Stimulated activated CD4-positive, alpha-beta T cell treated with anti-CD3 and anti-CD28 coated beads, Interleukin-2, amount 100 ng/mL, for 24 hours (primary cell): ENCODE data around the gene TSG101.

Experiments used
- DNase-seq, 2 donors: peaks; one replicate each; pipeline ENCODE4 v3.0.0-alpha.2; 2020

Gene TSG101

DNA sequence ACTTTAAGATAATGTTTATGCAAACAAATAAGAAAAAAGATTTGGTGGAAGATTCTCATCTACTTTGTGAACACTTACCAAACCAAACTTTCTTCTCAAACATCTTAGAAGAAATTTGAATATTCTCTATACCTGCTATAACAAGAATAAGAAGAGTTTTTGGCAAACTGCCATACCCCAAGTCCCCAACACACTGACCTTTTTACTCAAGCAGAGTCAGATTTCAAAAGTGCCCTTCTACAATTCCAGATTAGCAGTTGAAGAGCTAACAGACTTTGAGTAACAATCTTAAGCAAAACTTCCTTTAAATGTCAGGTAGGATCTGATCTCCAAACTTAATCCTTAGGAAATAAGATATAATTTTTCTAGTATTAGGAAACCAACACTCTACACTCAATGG is 33.9 kb downstream of the TSG101 start:
- no peak for DNase-seq

DNA sequence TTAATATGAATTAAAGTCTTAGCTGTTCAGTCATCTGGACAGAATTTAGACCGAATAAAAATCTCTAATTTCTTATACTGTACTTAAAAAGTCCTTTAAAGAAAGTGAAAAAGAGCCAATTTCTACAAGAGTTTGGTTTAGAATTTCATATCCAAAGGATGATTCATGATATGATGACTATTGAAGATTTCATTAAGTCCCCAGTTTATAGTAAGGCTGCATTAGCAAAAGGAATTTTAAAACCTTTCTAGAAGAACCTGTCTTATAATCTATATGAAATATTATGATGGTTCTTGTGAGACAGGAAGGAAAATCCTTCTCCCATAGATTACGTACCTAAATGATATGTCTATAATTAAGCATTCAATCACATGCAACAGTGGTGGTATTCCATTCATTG is 34.8 kb downstream of the TSG101 start:
- DNase-seq: no peak

DNA sequence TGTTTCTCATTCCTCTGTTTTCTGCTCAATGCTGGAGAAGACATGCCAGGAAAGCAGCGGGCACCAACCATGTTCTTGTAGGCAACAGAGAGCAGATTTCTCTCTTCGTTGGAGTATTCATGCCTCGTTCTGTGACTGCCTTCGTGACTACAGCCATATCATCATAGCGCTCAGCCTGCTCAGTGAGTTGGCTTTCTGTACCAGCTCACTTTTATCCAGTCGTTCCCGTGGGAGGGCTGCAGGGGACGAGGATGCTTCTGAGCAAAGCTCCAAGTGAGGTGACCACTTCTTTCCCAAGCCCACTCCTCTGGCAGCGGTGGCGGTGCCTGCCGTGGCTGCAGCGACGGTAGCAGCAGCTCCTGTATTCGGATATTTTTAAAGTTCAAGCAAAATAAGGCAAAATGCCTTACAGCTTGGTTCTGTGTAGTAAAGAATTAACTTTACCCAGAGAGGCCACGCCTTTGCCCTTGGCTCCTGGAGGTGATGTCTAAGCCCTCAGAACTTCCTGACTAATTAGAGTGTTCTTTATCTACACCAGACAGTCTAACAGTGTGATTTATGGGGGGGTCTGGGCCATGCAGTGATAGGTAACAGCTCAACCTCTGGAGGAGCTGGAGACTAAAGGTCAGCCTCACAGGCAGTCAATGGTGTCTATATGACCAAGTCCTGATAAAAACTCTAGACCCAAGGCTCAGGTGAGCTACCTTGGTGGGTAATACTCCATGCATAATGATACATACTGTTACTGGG is 35.8 kb downstream of the TSG101 start:
- DNase-seq: no peak

DNA sequence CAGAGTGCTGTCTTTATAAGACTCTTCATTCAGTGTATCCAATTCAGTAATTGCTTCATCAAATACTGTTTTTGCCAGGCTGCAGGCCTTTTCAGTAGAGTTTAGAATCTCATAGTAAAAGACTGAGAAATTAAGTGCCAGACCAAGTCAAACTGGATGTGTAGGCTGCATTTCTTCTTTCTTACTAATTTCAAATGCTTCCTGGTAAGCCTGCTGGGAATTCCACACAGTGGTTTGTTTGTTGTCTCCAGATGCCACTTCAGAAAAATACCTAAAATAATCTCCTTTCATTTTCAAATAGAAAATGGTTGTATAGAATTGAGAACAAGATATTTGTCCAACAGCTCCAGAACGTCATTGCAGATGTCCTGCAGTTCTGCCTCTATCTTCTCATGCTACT is 36.4 kb downstream of the TSG101 start:
- no peak for DNase-seq

DNA sequence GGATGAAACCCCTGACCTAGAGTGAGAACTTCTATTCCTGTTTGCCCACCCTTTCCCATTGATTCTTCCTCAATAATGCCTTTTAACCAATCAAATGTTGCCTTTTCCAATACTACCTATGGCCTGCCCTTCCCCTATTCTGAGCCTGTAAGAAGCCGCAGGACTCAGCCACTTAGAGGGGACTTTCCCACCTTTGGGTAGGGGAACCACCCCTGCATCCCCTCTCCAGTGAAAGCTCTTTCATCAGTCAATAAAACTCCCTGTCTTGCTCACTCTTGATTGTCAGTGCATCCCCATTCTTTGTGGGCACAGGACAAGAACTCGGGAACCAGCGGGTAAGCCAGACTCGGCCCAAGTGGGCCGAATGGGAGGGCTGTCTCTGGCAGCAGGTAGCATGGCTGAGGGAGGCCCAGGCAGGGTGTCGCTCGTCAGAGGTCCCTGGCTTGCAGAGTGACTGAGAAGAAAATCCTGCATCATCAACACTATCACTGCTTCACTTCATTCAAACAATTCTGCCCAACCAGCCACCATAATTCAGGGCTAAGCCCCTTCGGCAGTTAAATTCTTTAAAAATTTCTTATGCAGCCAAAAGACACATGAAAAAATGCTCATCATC is 40.7 kb downstream of the TSG101 start:
- no peak for DNase-seq

DNA sequence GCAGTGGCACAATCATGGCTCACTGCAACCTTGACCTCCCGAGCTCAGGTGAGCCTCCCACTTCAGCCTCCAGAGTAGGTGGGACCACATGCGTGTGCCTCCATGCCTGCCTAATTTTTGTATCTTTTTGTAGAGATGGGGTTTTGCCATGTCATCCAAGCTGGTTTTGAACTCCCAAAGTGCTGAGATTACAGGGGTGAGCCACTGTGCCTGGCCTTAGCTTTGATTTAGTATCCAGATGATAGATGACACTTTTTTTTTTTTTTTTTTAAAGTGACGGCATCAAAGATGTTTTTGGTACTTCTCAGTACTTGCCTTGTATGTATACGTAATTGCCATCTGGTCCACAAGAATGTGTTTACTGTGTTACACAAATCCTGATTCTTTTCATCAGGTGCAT is 47.7 kb downstream of the TSG101 start:
- no peak for DNase-seq

DNA sequence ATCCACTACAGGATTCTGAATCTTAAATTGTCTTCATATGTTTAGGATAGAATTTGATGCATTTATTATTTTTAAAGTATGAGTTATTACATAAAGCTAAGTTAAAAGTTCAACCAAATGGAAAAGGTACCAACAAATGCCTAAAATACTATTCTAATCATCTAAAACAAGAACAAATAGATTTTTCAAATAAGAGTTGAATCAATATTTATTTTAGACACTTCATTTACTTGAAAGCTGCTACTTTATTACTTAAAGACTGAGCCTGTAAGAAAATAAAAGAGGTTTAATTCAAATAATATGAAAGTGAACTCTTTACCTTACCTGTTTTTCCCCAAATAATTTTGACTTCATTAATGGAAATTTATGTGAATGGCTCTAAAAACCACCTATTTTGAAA is 54.2 kb downstream of the TSG101 start:
- no peak for DNase-seq

DNA sequence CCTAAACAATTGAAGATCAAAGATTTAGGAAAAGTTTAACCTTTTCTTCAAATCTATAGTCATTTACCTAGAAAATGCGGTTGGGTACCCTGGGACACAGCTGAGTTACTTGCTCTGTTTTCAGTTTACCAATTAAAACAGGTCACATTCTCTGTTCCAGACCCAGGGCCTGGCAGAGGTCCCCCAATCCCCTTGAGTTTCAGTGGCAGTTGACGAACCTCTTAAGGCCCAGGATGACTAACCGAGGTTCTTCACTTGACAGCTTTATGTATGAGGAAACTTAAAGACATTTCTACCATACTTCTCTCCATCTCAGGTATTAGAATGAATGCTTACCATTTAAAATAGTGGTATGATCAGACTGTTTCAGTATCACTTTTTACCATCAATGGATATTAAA is 54.7 kb downstream of the TSG101 start:
- DNase-seq: no peak

DNA sequence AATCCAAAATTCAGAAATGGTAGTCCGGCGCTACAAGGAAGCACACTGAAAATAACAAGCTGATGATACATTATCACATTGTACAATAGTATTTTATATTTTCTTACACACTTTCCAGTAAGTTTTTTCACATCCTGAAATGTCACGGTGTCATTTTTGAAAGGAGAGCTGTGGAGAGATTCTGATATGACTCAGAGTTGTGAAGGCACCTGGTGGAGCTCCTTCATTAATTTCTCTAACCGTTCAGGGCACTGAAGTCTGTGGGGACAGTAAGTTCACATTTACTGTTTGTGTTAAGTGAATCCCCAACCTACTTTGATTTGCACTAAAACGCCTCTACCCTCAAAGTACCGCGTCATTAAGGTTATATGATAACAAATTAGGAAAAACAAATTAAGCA is 57.8 kb downstream of the TSG101 start:
- no peak for DNase-seq

DNA sequence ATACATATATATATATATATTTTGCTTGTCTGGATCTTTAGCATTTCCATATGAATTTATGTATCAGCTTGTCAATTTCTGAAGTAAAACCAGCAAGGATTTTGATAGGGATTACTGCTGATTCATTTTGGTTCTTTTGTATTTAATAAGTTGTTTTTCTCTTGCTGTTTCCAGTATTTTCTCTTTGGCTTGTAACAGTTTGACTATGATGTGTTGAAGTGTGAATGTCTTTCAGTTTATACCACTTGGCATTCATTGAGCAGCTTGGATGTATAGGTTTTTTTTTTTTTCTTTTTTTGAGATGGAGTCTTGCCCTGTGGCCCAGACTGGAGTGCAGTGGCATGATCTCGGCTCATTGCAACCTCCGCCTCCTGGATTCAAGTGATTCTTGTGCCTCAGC is 58.7 kb downstream of the TSG101 start:
- DNase-seq: no peak

DNA sequence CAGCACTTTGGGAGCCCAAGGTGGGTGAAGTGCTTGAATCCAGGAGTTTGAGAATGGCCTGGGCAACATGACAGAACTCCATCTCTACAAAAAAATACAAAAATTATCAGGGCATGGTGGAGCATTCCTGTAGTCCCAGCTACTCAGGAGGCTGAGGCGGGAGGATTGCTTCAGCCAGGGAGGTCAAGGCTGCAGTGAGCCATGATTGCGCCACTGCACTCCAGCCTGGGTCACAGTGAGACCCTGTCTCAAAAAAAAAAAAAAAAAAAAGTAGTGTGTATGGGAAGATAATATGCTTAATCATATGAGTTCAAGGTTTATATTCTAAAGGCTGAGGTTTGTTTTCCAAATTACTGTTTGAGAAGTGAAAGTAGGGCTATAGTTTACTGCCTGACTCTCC is 60.3 kb downstream of the TSG101 start:
- no peak for DNase-seq

DNA sequence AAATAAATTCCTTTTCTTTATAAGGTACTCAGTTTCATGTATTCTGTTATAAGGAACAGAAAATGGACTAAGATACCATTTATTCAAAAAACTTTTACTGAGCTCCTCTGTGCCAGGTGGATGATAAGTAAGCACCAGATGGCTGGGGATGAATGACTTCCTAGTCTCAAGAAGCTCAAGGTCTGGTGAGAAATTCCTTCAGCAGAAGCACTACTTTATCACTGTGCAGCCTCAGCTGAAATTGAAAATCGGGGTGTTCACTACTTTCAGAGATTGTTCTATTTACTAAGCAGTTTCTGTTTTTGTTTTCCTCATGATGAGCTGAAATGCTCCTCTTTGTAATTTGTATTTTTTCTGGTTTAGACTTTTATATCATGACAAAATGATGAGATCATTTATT is 63.3 kb downstream of the TSG101 start:
- no peak for DNase-seq

DNA sequence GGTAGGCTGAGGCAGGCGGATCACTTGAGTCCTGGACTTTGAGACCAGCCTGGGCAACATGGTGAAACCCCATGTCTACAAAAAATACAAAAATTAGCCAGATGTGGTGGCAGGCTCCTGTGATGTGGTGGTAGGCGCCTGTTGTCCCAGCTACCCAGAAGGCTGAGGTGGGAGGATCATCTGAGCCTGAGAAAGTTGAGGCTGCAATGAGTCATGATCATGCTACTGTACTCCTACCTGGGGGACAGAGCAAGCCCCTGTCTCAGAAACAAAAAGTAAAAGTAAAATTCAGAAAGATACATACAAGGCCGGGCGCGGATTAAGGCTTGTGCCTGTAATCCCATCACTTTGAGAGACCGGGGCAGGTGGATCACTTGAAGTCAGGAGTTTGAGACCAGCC is 64.8 kb downstream of the TSG101 start:
- DNase-seq: no peak

DNA sequence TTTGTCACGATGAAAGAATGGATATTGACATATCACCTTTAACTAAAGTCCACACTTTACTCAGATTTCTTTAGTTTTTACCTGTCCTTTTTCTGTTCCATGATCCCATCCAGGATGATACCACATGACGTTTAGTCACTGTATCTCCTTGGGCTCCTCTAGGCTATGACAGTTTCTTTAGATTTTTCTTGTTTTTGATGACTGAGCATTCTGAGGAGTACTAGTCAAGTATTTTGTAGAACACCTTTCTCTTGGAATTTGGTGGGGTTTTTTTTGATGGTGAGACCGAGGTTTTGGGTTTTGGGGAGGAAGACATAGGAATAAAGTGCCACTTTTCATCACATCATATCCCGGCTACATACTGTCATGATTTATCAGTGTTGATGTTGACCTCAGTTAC is 67.1 kb downstream of the TSG101 start:
- DNase-seq: no peak

DNA sequence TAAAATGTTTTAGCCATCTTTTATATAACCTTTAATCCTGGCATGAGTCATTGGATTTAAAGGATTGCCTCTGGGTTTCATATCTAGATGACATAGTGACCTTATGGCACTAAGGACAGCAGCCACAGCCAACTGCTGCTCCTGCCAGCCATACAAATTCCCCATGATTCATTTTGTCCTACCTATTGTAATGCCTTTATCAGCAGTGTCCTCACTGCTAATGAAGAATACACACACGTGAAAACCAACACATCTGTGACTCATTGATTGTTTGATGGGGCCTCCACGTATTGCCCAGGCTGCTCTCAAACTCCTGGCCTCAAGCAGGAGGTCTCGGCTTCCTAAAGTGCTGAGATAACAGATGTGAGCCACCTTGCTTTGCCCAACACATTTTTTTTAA is 69.3 kb downstream of the TSG101 start:
- DNase-seq: no peak

DNA sequence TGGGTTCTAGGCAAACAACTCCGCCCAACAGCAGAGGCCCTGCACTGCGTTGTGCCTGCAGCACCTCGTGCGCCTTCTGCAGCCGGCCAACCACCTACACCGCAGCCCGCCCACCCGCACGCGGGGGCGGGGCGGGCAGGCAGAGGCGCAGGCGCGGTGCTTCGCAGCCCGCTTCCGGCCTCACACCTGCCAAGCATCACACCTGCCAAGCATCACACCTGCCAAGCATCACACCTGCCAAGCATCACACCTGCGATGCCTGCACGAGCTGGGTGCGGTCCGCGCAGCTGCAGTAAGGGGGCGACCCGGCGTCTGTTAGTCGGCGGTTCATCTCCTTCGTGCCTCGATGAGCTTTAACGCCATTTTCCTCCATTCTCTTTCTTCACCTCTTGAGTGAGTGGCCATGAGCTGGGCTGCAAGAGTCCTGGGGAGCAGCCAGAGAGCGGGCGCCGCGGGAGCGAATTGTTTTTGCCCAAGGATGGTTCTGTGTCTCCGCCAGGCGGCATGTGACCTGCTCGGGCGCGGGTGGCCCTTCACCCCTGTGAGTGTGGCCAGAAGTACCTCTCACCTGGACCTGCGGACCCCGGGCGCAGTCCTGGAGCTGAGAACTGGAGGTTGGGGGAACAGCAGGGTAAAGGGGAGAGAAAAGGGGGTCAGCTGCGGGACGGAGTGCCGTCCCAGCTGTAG is 70.9 kb downstream of the TSG101 start, which contains the start of gene LDHAL6A:
Gene LDHAL6A, plus strand, starts transcription at position 171 of the 687 bp plus-strand sequence. CDS start 825 bp downstream, outside the sequence.
- peak in 1 of 2 donors; percentile 14 for DNase-seq

DNA sequence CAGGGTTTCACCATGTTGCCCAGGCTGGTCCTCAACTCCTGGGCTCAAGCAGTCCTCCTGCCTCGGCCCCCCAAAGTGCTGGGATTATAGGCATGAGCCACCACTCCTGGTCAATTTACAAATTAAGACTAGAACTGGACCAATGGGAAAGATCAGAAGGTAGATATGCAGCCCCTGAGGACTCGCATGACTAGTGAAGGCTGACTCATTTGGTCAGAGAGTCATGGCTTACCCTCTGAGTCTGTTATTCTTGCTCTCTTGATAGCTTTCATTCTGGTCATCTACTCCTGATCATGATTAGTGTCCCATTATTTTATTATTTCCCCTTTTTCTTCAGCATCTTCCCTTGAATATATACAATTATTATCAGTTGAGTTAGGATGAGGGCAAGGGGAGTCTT is 73.8 kb downstream of the TSG101 start:
- no peak for DNase-seq

DNA sequence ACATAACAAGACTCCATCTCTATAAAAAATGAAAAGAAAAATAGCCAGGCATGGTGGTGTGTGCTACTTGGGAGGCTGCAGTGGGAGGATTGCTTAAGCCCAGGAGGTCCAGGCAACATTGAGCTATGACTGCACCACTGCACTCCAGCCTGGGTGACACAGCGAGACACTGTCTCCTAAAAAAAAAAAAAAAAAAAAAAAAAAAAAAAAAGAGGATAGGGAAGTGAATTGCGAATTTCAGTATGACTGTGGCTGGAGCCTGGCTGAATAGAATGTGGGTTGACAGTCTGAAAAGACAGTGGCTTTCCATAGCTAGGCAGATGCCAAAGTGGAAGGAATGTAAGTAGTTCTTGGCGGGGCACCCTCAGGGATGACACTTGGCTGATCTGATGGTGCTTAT is 77.5 kb downstream of the TSG101 start:
- no peak for DNase-seq

DNA sequence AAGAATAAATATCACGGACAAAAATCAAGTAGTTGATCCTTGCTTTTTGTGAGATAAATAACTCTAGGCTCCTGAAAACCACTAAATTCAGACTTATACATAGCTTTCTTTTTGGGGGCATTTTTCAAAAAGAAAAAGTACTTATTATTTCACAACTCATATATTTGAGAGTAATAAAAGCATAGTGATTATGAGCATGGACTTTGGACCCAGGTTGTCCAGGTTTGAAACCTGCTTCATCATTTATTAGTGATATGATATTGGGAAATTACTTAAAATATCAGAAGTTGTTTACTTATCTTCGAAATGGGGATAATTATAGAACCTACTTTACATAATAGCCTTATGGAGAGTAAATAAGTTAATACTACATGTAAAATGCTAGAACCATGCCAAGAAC is 88.1 kb downstream of the TSG101 start:
- DNase-seq: no peak
